Measurements from ENCODE around the gene ZP1. TPM values are rescaled to one million over a fixed set of nuclear protein-coding genes. Genes with fewer than 3 reads are reported as not detected.

ZP1 gene
- total and polyA plus RNA-seq, 2 of the 13 experiments (the other 11 are each of a cell fraction or from before 2014, with no cell fraction given) = 0.16 TPM; not detected in 1

DNA sequence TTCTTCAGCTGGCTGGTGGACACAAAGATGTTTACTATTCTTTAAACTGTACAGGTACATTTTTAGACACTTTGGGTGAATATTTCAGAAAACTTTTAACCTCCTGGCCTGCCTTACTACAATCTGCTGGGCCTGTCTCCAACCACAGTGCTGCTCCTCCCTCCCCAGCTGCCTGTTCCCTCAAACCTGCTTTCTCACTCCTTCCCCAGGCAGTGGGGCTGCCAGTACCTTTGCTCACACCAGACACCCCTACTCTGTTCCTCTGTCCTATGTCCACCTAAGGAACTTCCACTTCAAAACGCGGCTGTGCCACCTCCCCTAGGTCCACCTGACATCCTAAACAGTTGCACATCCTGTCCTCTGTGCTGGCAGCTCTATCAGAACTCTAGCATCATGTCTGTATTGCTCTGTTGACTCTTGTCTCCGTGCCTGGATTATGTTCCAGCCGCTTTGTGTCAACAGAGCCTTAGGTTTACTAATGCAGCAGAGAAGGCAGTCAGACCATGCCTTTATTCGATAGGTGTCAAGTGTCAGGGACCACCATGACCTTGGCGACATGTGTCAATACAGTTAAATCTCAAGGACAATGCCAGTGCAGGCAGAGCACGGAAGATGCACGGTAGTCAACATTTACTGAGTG is 13.4 kb downstream of the ZP1 start (continued):
- TF ChIP-seq UBTF (CRISPR knock-in tag; IDR thresholded peaks at IDR 0.05) (peak; percentile 55), ZNF616 (CRISPR knock-in tag; IDR thresholded peaks at IDR 0.05; ENCODE audit: low read depth) (no peak), SPEN (CRISPR knock-in tag; IDR thresholded peaks at IDR 0.05; ENCODE audit: low read depth) (peak; percentile 69; the same call in 1 of the 2 replicates), SUZ12 (IDR thresholded peaks at IDR 0.05; ENCODE audit: low read depth, low read length) (no peak), ZNF275 (CRISPR knock-in tag; IDR thresholded peaks at IDR 0.05; ENCODE audit: borderline replicate concordance) (no peak; the same call in 1 of the 2 replicates), MXI1 (IDR thresholded peaks at IDR 0.05; ENCODE audit: borderline replicate concordance, low read depth, low read length) (peak; percentile 82; the same call in 1 of the 3 replicates), ZNF800 (CRISPR knock-in tag; IDR thresholded peaks at IDR 0.05) (peak; percentile 27; the same call in 1 of the 2 replicates), ZBTB49 (CRISPR knock-in tag; IDR thresholded peaks at IDR 0.05; ENCODE audit: borderline replicate concordance) (no peak), TP53 (CRISPR knock-in tag; conservative IDR thresholded peaks at IDR 0.05) (peak; percentile 89)
- TF ChIP-seq, protein P1, sequence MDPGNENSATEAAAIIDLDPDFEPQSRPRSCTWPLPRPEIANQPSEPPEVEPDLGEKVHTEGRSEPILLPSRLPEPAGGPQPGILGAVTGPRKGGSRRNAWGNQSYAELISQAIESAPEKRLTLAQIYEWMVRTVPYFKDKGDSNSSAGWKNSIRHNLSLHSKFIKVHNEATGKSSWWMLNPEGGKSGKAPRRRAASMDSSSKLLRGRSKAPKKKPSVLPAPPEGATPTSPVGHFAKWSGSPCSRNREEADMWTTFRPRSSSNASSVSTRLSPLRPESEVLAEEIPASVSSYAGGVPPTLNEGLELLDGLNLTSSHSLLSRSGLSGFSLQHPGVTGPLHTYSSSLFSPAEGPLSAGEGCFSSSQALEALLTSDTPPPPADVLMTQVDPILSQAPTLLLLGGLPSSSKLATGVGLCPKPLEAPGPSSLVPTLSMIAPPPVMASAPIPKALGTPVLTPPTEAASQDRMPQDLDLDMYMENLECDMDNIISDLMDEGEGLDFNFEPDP (CRISPR knock-in tag; conservative IDR thresholded peaks at IDR 0.05) = no peak
- TF ChIP-seq, protein P2, sequence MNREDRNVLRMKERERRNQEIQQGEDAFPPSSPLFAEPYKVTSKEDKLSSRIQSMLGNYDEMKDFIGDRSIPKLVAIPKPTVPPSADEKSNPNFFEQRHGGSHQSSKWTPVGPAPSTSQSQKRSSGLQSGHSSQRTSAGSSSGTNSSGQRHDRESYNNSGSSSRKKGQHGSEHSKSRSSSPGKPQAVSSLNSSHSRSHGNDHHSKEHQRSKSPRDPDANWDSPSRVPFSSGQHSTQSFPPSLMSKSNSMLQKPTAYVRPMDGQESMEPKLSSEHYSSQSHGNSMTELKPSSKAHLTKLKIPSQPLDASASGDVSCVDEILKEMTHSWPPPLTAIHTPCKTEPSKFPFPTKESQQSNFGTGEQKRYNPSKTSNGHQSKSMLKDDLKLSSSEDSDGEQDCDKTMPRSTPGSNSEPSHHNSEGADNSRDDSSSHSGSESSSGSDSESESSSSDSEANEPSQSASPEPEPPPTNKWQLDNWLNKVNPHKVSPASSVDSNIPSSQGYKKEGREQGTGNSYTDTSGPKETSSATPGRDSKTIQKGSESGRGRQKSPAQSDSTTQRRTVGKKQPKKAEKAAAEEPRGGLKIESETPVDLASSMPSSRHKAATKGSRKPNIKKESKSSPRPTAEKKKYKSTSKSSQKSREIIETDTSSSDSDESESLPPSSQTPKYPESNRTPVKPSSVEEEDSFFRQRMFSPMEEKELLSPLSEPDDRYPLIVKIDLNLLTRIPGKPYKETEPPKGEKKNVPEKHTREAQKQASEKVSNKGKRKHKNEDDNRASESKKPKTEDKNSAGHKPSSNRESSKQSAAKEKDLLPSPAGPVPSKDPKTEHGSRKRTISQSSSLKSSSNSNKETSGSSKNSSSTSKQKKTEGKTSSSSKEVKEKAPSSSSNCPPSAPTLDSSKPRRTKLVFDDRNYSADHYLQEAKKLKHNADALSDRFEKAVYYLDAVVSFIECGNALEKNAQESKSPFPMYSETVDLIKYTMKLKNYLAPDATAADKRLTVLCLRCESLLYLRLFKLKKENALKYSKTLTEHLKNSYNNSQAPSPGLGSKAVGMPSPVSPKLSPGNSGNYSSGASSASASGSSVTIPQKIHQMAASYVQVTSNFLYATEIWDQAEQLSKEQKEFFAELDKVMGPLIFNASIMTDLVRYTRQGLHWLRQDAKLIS (CRISPR knock-in tag; IDR thresholded peaks at IDR 0.05) = no peak
